Dermis blood vessel endothelial cell (primary cell): ENCODE measurements around the gene THAP2. TPM values are rescaled to one million over a fixed set of nuclear protein-coding genes. Genes with fewer than 3 reads are reported as not detected.
"Not testable (repeated sequence)": the region's sequence is repeated elsewhere in the genome, so short reads cannot be mapped to it uniquely, and the experiment has no call there.

Experiments
- DNase-seq: peaks from one replicate; pipeline ENCODE4 v3.0.0; 2010
- total RNA-seq: library from RNA; depleted of rRNA; stranded (reverse); fragments of >200 nt; gene quantifications from 2 replicates; pipeline ENCODE4 v1.2.3, GENCODE V29; 2014

Gene THAP2
- total RNA-seq, 1 donor from 2014 or later: 3.6 TPM

DNA sequence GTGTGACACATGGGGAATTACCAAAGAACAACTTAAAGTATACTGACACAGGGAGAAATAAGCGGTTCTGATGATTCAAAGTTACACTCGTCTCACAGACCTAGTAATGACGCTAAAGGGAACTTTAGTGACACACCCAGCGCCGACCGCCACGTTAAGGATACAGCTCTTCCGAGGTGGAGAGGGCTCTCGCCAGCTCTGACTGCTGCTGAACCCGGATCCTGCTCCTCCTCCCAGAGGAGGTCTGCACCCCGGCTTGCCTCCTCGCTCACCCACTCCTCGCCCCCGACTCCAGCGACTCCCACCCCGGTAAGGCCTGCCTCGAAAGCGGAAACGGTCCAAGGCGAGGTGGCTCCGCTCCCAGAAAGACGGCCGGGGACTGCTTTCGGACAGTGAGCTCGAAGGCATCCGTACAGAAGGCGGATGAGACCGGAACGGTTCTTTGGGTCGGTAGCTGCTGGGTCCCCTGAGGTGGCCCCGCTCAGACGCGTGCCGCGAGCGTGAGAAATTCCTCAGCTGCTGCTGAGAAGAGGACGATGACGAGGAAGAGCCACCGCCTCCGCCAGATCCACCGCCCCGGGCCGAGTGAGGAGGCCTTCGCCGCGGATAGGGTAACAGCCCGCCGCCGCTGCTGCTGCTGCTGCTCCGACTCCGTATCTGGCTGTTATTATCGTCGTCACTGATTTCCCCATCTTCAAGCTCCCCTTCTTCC is 1.1 kb upstream of the THAP2 start:
- DNase-seq: peak; percentile 64

- peak; percentile 39 for DNase-seq
Observed at GRCh38 chr12:71664411-71665089, 449 bp downstream of the THAP2 start.

GRCh38 chr12:71665090-71665463 is 976 bp downstream of the THAP2 start:
- no peak for DNase-seq

GRCh38 chr12:71666259-71666658 is 2.2 kb downstream of the THAP2 start:
- DNase-seq: no peak

- DNase-seq: no peak
Observed at GRCh38 chr12:71671311-71671710, 7.2 kb downstream of the THAP2 start.

DNA sequence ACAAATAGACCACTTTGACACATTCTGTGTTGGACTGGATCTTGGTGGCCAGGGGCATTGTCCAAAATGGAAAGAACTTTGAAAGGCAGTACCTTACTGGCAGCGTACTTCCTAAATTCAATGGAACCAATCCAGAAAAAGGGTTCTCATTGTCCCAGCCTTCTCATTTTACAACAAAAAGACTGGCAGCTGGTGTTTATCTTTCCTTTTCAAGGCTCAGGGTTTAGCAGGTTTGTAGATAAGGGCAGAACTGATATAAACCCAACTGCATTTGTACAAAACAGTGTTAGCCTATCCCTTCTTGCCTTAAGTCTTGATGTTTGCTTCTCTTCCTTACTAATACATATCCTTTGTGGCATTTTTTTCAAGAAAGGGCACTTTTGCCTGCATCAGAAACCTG is 7.7 kb downstream of the THAP2 start:
- DNase-seq: no peak

GRCh38 chr12:71682466-71682865 is 18.4 kb downstream of the THAP2 start:
- no peak for DNase-seq

DNA sequence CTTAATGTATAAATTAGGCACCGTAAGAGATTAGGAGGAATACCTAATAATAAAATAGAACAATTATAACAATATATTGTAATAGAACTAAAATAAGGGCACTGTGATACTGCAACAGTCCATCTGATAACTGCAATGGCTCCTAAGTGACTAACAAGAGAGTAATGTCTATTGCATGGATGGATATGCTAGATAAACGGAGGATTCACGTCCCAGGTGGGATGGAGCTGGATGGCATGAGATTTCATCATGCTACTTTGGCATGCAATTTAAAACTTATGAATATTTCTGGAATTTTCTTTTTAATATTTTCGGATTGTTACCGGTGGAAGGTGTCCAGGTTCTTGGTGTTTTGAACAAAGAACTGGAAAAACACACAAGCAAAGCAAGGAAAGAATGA is 19.5 kb downstream of the THAP2 start:
- no peak for DNase-seq

- DNase-seq: no peak
Observed at GRCh38 chr12:71684081-71684480, 20.0 kb downstream of the THAP2 start.

GRCh38 chr12:71685312-71685906 is 21.3 kb downstream of the THAP2 start:
- DNase-seq: peak; percentile 4

GRCh38 chr12:71685914-71686657 is 22.0 kb downstream of the THAP2 start, which contains the start of gene TMEM19:
Gene TMEM19 (plus strand): TSS chr12:71686082. CDS start chr12:71686681, 599 bp downstream.
- DNase-seq: peak; percentile 93

- DNase-seq: no peak
Observed at GRCh38 chr12:71686658-71687025, 22.5 kb downstream of the THAP2 start.

DNA sequence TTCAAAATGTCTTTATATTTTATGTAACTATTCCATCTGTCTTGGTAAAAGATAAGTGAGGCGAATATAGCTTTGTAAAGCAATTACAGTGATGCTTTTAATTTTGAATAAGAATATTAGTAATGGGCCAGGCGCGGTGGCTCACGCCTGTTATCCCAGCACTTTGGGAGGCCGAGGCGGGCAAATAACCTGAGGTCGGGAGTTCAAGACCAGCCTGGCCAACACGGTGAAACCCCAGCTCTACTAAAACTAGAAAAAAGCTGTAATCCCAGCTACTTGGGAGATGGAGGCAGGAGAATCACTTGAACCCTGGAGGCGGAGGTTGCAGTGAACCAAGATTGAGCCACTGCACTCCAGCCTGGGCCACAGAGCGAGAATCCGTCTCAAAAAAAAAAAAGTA is 23.1 kb downstream of the THAP2 start:
- DNase-seq: not testable (repeated sequence)

DNA sequence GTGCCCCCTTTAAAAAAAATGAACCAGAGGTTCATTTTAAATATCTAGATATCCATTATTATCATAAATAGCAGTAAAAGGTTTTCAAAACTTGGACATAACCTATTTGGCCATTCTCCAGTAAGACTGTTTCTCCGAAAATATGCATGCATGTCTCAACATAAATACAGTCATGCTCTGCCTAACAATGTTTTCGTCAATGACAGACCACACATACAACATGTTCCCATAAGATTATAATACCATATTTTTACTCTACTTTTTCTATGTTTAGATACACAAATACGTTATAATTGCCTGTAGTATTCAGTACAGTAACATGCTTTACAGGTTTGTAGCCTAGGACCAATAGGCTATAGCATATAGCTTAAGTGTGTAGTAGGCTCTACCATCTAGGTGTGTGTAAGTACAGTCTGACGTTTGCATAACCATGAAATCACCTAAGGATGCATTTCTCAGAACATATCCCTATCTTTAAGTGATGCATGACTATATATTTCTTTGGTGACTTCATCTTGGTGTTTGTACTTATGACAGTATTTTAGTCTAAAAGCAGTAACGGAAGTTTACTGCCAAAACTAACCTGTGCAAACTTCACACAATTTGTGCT is 25.0 kb downstream of the THAP2 start:
- no peak for DNase-seq

- no peak for DNase-seq
Observed at GRCh38 chr12:71691504-71692129, 27.5 kb downstream of the THAP2 start.

DNA sequence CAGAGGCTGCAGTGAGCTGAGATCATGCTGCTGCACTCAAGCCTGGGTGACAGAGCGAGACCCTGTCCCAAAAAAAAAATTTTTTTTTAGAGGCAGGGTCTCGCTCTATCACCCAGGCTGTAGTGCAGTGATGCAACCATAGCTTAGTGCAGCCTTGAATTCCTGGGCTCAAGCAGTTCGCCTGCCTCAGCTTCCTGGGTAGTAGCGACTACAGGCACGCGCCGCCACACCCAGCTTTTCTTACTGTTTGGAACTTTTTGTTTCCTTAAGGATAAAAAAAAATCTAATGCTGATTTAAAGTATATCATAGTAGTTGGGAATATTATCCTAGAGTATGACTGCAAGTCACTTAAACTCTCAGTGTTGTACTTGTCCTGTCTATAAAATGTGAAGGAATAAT is 29.0 kb downstream of the THAP2 start:
- no peak for DNase-seq

DNA sequence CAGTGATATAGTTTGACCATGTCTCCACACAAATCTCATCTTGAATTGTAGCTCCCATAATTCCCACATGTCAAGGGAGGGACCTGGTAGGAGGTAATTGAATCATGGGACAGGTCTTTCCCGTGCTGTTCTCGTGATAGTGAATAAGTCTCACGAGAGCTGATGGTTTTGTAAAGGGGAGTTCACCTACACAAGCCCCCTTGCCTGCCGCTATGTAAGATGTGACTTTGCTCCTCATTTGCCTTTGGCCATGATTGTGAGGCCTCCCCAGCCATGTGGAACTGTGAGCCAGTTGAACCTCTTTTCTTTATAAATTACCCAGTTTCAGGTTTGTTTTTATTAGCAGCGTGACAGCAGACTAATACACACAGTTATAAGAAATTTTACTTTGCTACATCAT is 29.6 kb downstream of the THAP2 start:
- not testable (repeated sequence) for DNase-seq

DNA sequence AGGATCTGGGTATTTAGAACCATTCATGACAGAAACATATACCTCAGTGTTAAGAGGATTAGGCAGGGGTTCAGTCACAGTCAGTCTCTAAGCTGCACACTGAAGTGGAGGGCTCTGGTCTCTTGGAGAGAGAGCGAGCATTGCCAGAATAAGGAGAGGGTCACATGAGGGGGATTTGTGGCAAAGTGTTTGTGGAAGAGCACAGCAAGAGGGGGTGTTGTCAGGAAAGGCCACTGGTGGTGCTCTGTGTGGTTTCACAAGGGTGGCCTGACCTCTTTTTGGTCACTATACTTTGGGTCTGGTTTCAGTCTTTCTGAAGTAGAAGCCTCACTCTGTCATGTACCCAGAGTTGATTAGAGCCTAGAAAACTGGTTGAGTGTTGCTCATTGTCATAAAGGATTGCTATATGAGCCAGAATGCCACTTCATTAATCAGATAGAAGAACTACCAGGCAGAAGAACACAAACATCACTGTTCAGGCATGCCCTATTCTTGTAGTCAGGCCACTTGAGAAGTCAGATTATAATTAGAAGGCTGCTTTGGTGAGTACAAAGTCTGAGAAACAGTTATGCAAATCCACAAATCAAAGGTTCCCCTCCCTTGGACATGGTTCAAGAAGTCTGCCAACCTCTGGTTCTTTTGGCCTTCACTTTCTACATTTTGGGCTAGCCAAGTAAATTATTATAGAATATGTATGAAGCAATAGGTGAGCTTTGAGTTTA is 30.2 kb downstream of the THAP2 start:
- DNase-seq: no peak

- no peak for DNase-seq
Observed at GRCh38 chr12:71695782-71696181, 31.7 kb downstream of the THAP2 start.

DNA sequence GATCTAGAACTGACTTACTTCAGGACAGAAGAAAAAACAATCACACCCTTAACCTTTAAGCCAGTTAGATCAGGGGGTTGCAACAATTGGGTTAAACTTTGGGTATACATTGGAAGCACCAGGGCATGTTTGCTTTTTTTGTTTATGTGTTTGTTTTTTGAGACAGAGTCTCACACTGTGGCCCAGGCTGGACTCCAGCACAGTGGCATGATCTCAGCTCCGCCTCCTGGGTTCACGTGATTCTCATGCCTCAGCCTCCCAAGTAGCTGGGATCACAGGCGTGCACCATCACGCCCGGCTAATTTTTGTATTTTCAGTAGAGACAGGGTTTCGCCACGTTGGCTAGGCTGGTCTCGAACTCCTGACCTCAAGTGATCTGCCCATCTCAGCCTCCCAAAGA is 38.1 kb downstream of the THAP2 start:
- not testable (repeated sequence) for DNase-seq

- DNase-seq: no peak
Observed at GRCh38 chr12:71702590-71702989, 38.5 kb downstream of the THAP2 start.

DNA sequence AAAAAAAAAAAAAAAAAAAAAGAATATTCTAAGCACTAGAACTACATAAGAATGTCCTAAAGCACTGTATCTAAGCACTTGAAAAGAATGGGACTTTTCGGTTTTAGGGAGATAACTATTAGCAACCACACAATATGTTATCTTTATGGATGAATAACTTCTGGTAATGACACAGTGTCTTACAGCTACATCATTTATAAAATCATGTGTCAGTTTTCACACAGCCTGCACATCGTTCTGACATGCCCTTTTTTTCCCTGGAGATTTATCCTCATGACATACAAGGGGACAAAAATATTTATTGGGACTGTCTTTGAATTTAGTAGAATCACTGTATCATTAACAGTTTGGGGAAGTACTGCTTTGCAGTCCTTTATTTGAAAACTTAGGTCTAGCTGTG is 39.1 kb downstream of the THAP2 start:
- no peak for DNase-seq
